ENCODE measurements around the gene ZNF462.
"Not testable (repeated sequence)": the region's sequence is repeated elsewhere in the genome, so short reads cannot be mapped to it uniquely, and the experiment has no call there.

DNA sequence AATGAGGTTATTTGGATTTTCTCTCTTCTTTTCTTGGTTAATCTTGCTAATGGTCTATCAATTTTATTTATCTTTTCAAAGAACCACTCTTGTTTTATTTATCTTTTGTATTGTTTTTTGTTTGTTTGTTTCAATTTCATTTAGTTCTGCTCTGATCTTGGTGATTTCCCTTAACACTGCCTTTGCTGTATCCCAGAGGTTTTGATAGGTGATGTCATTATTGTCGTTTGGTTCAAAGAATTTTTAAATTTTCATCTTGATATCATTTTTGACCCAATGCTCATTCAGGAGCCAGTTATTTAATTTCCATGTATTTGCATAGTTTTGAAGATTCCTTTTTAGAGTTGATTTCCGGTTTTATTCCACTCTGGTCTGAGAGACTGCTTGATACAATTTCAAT, 126.9 kb downstream of the ZNF462 start:
- TF ChIP-seq SUZ12 (IDR thresholded peaks at IDR 0.05); BHLHE40 (IDR thresholded peaks at IDR 0.05; ENCODE audit: borderline replicate concordance); ZNF384 (IDR thresholded peaks at IDR 0.05); ELF4 (IDR thresholded peaks at IDR 0.05); LEF1 (IDR thresholded peaks at IDR 0.05; ENCODE audit: borderline replicate concordance); SP1 (IDR thresholded peaks at IDR 0.05); FOXM1 (IDR thresholded peaks at IDR 0.05; ENCODE audit: borderline replicate concordance); FOXA1 (IDR thresholded peaks at IDR 0.05); FOXK2 (IDR thresholded peaks at IDR 0.05); HDGF (IDR thresholded peaks at IDR 0.05; ENCODE audit: borderline replicate concordance); TARDBP (IDR thresholded peaks at IDR 0.05); L3MBTL2 (conservative IDR thresholded peaks at IDR 0.05): not testable (repeated sequence)
- TF ChIP-seq, protein P1, sequence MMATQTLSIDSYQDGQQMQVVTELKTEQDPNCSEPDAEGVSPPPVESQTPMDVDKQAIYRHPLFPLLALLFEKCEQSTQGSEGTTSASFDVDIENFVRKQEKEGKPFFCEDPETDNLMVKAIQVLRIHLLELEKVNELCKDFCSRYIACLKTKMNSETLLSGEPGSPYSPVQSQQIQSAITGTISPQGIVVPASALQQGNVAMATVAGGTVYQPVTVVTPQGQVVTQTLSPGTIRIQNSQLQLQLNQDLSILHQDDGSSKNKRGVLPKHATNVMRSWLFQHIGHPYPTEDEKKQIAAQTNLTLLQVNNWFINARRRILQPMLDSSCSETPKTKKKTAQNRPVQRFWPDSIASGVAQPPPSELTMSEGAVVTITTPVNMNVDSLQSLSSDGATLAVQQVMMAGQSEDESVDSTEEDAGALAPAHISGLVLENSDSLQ (IDR thresholded peaks at IDR 0.05) = not testable (repeated sequence)
